Choroid plexus epithelial cell (primary cell): ENCODE results near the gene HNRNPC.

Source experiments
- DNase-seq: peaks from one replicate; pipeline ENCODE4 v3.0.0-alpha.2; 2010; ENCODE audit warnings: low read depth
- H3K4me3 ChIP-seq: 2 replicates; pipeline ENCODE4 v1.5.1; 2011; ENCODE audit warnings: low read depth, mild to moderate bottlenecking, control low read depth, low read length, moderate library complexity
- TF ChIP-seq, protein P1 (sequence below): conservative IDR thresholded peaks from 2 replicates; pipeline ENCODE4 v1.5.1; 2011; ENCODE audit warnings: low read depth, mild to moderate bottlenecking, control low read depth, inconsistent platforms, low read length, moderate library complexity

HNRNPC gene

DNA sequence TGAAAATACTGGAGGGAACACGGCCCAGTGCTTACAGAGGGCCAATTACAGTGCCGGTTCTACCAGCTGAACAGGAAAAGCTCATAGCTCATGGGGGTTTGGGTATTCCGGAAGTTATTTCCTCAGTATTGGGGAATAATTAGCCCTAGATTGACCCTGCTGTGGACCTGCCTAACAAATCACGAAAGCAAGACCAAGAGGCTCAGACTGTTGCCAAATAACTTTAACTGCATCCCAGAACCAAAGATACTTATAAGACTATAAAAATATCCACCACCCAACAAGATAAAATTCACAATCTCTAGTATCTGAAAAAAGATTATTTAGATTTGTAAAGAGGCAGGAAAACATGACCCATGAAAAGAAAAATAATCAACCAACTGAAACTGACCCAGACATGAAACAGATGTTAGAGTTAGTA, 105.4 kb downstream of the HNRNPC start:
- H3K4me3 ChIP-seq: no peak overlapping the region
- DNase-seq: no peak
- TF ChIP-seq, protein P1, sequence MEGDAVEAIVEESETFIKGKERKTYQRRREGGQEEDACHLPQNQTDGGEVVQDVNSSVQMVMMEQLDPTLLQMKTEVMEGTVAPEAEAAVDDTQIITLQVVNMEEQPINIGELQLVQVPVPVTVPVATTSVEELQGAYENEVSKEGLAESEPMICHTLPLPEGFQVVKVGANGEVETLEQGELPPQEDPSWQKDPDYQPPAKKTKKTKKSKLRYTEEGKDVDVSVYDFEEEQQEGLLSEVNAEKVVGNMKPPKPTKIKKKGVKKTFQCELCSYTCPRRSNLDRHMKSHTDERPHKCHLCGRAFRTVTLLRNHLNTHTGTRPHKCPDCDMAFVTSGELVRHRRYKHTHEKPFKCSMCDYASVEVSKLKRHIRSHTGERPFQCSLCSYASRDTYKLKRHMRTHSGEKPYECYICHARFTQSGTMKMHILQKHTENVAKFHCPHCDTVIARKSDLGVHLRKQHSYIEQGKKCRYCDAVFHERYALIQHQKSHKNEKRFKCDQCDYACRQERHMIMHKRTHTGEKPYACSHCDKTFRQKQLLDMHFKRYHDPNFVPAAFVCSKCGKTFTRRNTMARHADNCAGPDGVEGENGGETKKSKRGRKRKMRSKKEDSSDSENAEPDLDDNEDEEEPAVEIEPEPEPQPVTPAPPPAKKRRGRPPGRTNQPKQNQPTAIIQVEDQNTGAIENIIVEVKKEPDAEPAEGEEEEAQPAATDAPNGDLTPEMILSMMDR: no peak

DNA sequence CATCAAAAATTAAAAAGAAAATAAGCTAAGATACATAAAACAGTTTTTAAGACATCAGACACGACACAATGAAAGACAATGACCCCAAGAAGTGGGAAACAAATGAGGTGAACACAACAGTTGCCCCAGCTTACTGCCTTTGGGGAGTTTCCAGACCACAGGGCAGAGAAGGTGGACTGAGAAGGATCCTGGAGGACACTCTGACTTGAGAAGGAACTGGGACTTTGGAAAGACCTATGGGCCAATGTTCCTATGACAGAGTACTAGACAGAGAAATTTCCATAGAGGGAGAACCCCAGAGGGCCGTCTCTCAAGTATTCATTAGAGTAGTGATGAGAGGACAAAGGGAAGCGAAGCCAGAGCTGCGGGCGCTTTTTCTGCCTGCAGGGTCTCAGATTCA, 107.2 kb downstream of the HNRNPC start:
- no peak for DNase-seq
- no peak overlapping the region for H3K4me3 ChIP-seq
- TF ChIP-seq, protein P1: no peak

DNA sequence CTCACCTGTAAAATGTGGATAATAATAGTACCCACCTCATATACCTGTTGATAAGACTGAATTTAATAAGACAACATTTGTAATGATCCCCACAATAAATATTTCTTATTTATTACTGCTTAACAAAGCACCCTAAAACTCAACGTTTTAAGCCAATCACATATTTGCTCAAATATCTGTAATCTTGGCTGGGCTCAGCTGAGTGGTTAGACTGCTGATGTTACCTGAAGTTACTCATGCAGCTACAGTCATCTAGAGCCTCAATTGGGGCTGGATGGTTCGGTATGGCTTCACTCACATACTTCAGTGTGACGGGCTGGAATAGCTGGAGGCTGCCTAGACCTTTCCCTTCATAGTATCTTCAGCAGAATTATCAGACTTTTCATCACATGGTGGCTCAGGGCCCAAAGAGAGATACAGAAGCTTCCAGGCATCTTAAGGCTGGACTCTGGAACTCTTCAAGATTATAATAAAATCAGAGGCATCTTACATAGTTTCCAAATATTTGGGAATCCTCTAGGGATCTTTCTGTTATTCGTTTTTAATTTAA, 109.1 kb downstream of the HNRNPC start:
- TF ChIP-seq, protein P1: no peak
- no peak for DNase-seq
- no peak overlapping the region for H3K4me3 ChIP-seq
